IPS-20b (cell line): ENCODE data around the gene HOXB5.
A peak's percentile ranks its signal among the peaks of the same experiment; 100 is the strongest.

Source experiments
- H3K27ac ChIP-seq: one replicate; pipeline ENCODE4 v1.5.1; 2013; ENCODE audit warnings: low read length
- H3K27me3 ChIP-seq: 2 replicates; pipeline ENCODE4 v1.6.1; 2013; ENCODE audit warnings: mild to moderate bottlenecking, low read length, inconsistent platforms; ENCODE audit not compliant: insufficient read depth
- H3K36me3 ChIP-seq: 2 replicates; pipeline ENCODE4 v1.6.1; 2013; ENCODE audit warnings: low read depth, mild to moderate bottlenecking, inconsistent platforms, low read length, moderate library complexity; ENCODE audit not compliant: insufficient read depth
- H3K4me1 ChIP-seq: 2 replicates; pipeline ENCODE4 v1.6.1; 2013; ENCODE audit warnings: mild to moderate bottlenecking, control low read depth, inconsistent platforms, low read length, moderate library complexity; ENCODE audit not compliant: insufficient read depth
- H3K4me3 ChIP-seq: 2 replicates; pipeline ENCODE4 v1.5.1; 2013; ENCODE audit warnings: mild to moderate bottlenecking, low read length, inconsistent platforms
- H3K9ac ChIP-seq: 2 replicates; pipeline ENCODE4 v1.6.1; 2013; ENCODE audit warnings: low read depth, mild to moderate bottlenecking, inconsistent platforms, low read length, moderate library complexity
- H3K9me3 ChIP-seq: 2 replicates; pipeline ENCODE4 v1.6.1; 2013; ENCODE audit warnings: mild to moderate bottlenecking, low read depth, low read length, inconsistent platforms; ENCODE audit not compliant: insufficient read depth

Gene HOXB5

GRCh38 chr17:48555258-48556228 lies 38.0 kb downstream of the HOXB5 start:
- Histone ChIP-seq H3K27ac (no peak overlapping the region), H3K4me1 (no peaks in the 10 kb centered on the region; the same call in 1 of the 2 replicates), H3K9me3 (peaks cover 5% of the 10 kb centered on the region; the same call in 1 of the 2 replicates), H3K36me3 (no peaks in the 10 kb centered on the region), H3K9ac (no peak overlapping the region), H3K4me3 (no peak overlapping the region; the same call in none of the 2 replicates), H3K27me3 (peaks cover 100% of the 10 kb centered on the region)

GRCh38 chr17:48554412-48555257 lies 38.9 kb downstream of the HOXB5 start:
- Histone ChIP-seq H3K36me3 (no peaks in the 10 kb centered on the region), H3K4me3 (peak overlapping the region; percentile 18; the same call in 1 of the 2 replicates), H3K9ac (no peak overlapping the region), H3K27me3 (peaks cover 100% of the 10 kb centered on the region), H3K9me3 (peaks cover 5% of the 10 kb centered on the region; the same call in 1 of the 2 replicates), H3K4me1 (no peaks in the 10 kb centered on the region; the same call in 1 of the 2 replicates), H3K27ac (no peak overlapping the region)

GRCh38 chr17:48553826-48554225 lies 39.8 kb downstream of the HOXB5 start:
- Histone ChIP-seq H3K9me3 (peaks cover 5% of the 10 kb centered on the region; the same call in 1 of the 2 replicates), H3K4me3 (no peak overlapping the region), H3K4me1 (peaks cover 4% of the 10 kb centered on the region), H3K27me3 (peaks cover 100% of the 10 kb centered on the region), H3K36me3 (no peaks in the 10 kb centered on the region), H3K9ac (no peak overlapping the region), H3K27ac (no peak overlapping the region)

GRCh38 chr17:48553190-48553547 lies 40.4 kb downstream of the HOXB5 start:
- H3K9me3 ChIP-seq, result peaks cover 5% of the 10 kb centered on the region; the same call in 1 of the 2 replicates
- H3K36me3 ChIP-seq, result no peaks in the 10 kb centered on the region
- peaks cover 9% of the 10 kb centered on the region for H3K4me1 ChIP-seq
- H3K27ac ChIP-seq, result no peak overlapping the region
- H3K4me3 ChIP-seq, result no peak overlapping the region
- H3K9ac ChIP-seq, result no peak overlapping the region
- H3K27me3 ChIP-seq, result peaks cover 100% of the 10 kb centered on the region

- H3K36me3 ChIP-seq, result no peaks in the 10 kb centered on the region
- H3K9ac ChIP-seq, result no peak overlapping the region
- peaks cover 5% of the 10 kb centered on the region; the same call in 1 of the 2 replicates for H3K9me3 ChIP-seq
- H3K4me3 ChIP-seq, result no peak overlapping the region
- peaks cover 100% of the 10 kb centered on the region for H3K27me3 ChIP-seq
- peaks cover 9% of the 10 kb centered on the region for H3K4me1 ChIP-seq
- no peak overlapping the region for H3K27ac ChIP-seq
These were observed 41.0 kb downstream of the HOXB5 start for GRCh38 chr17:48552466-48553189.

GRCh38 chr17:48551596-48552465 lies 41.7 kb downstream of the HOXB5 start:
- peaks cover 100% of the 10 kb centered on the region for H3K27me3 ChIP-seq
- no peaks in the 10 kb centered on the region for H3K36me3 ChIP-seq
- H3K27ac ChIP-seq, result no peak overlapping the region
- H3K4me1 ChIP-seq, result peaks cover 15% of the 10 kb centered on the region
- H3K9ac ChIP-seq, result no peak overlapping the region
- peaks cover 5% of the 10 kb centered on the region; the same call in 1 of the 2 replicates for H3K9me3 ChIP-seq
- no peak overlapping the region for H3K4me3 ChIP-seq

GRCh38 chr17:48551214-48551555 lies 42.4 kb downstream of the HOXB5 start:
- Histone ChIP-seq H3K4me1 (peaks cover 16% of the 10 kb centered on the region), H3K4me3 (no peak overlapping the region), H3K27ac (no peak overlapping the region), H3K9me3 (peaks cover 5% of the 10 kb centered on the region; the same call in 1 of the 2 replicates), H3K27me3 (peaks cover 100% of the 10 kb centered on the region), H3K9ac (no peak overlapping the region), H3K36me3 (no peaks in the 10 kb centered on the region)

- no peak overlapping the region for H3K4me3 ChIP-seq
- no peaks in the 10 kb centered on the region for H3K36me3 ChIP-seq
- peaks cover 5% of the 10 kb centered on the region; the same call in 1 of the 2 replicates for H3K9me3 ChIP-seq
- H3K9ac ChIP-seq, result no peak overlapping the region
- H3K4me1 ChIP-seq, result peaks cover 16% of the 10 kb centered on the region
- H3K27me3 ChIP-seq, result peaks cover 100% of the 10 kb centered on the region
- H3K27ac ChIP-seq, result no peak overlapping the region
These were observed 42.9 kb downstream of the HOXB5 start for GRCh38 chr17:48550502-48551213.

GRCh38 chr17:48549914-48550501 lies 43.6 kb downstream of the HOXB5 start:
- no peak overlapping the region for H3K4me3 ChIP-seq
- no peak overlapping the region for H3K27ac ChIP-seq
- no peaks in the 10 kb centered on the region for H3K36me3 ChIP-seq
- H3K9ac ChIP-seq, result no peak overlapping the region
- H3K9me3 ChIP-seq, result peaks cover 5% of the 10 kb centered on the region; the same call in 1 of the 2 replicates
- peaks cover 100% of the 10 kb centered on the region for H3K27me3 ChIP-seq
- peaks cover 16% of the 10 kb centered on the region for H3K4me1 ChIP-seq

- Histone ChIP-seq H3K36me3 (no peaks in the 10 kb centered on the region), H3K27ac (no peak overlapping the region), H3K27me3 (peaks cover 100% of the 10 kb centered on the region), H3K9ac (no peak overlapping the region), H3K9me3 (peaks cover 5% of the 10 kb centered on the region; the same call in 1 of the 2 replicates), H3K4me1 (peaks cover 16% of the 10 kb centered on the region), H3K4me3 (no peak overlapping the region)
These were observed 44.3 kb downstream of the HOXB5 start for GRCh38 chr17:48549281-48549630.
